IPS-20b (cell line): ENCODE results near the gene SETD5.

Experiments
- H3K27ac ChIP-seq: one replicate; pipeline ENCODE4 v1.5.1; 2013; ENCODE audit warnings: low read length
- H3K27me3 ChIP-seq: 2 replicates; pipeline ENCODE4 v1.6.1; 2013; ENCODE audit warnings: mild to moderate bottlenecking, low read length, inconsistent platforms; ENCODE audit not compliant: insufficient read depth
- H3K36me3 ChIP-seq: 2 replicates; pipeline ENCODE4 v1.6.1; 2013; ENCODE audit warnings: low read depth, mild to moderate bottlenecking, inconsistent platforms, low read length, moderate library complexity; ENCODE audit not compliant: insufficient read depth
- H3K4me1 ChIP-seq: 2 replicates; pipeline ENCODE4 v1.6.1; 2013; ENCODE audit warnings: mild to moderate bottlenecking, control low read depth, inconsistent platforms, low read length, moderate library complexity; ENCODE audit not compliant: insufficient read depth
- H3K4me3 ChIP-seq: 2 replicates; pipeline ENCODE4 v1.5.1; 2013; ENCODE audit warnings: mild to moderate bottlenecking, low read length, inconsistent platforms
- H3K9ac ChIP-seq: 2 replicates; pipeline ENCODE4 v1.6.1; 2013; ENCODE audit warnings: low read depth, mild to moderate bottlenecking, inconsistent platforms, low read length, moderate library complexity
- H3K9me3 ChIP-seq: 2 replicates; pipeline ENCODE4 v1.6.1; 2013; ENCODE audit warnings: mild to moderate bottlenecking, low read depth, low read length, inconsistent platforms; ENCODE audit not compliant: insufficient read depth

SETD5 gene

GRCh38 chr3:9450991-9451390, 53.6 kb downstream of the SETD5 start:
- Histone ChIP-seq H3K9ac (no peak overlapping the region), H3K4me3 (no peak overlapping the region), H3K36me3 (peaks cover 100% of the 10 kb centered on the region), H3K27me3 (no peaks in the 10 kb centered on the region), H3K4me1 (no peaks in the 10 kb centered on the region), H3K9me3 (no peaks in the 10 kb centered on the region), H3K27ac (no peak overlapping the region)

GRCh38 chr3:9452417-9452816, 55.0 kb downstream of the SETD5 start:
- Histone ChIP-seq H3K9ac (no peak overlapping the region), H3K9me3 (no peaks in the 10 kb centered on the region), H3K27ac (no peak overlapping the region), H3K27me3 (no peaks in the 10 kb centered on the region), H3K36me3 (peaks cover 98% of the 10 kb centered on the region), H3K4me3 (no peak overlapping the region), H3K4me1 (no peaks in the 10 kb centered on the region)

GRCh38 chr3:9455596-9456131, 58.2 kb downstream of the SETD5 start:
- Histone ChIP-seq H3K36me3 (peaks cover 98% of the 10 kb centered on the region), H3K9ac (no peak overlapping the region), H3K27me3 (no peaks in the 10 kb centered on the region), H3K4me3 (no peak overlapping the region), H3K9me3 (no peaks in the 10 kb centered on the region), H3K27ac (no peak overlapping the region), H3K4me1 (no peaks in the 10 kb centered on the region)

GRCh38 chr3:9467451-9467850, 70.0 kb downstream of the SETD5 start:
- Histone ChIP-seq H3K4me3 (no peak overlapping the region), H3K4me1 (no peaks in the 10 kb centered on the region), H3K36me3 (peaks cover 100% of the 10 kb centered on the region), H3K9ac (no peak overlapping the region), H3K9me3 (no peaks in the 10 kb centered on the region), H3K27me3 (no peaks in the 10 kb centered on the region), H3K27ac (no peak overlapping the region)

- Histone ChIP-seq H3K4me1 (no peaks in the 10 kb centered on the region), H3K36me3 (peaks cover 100% of the 10 kb centered on the region), H3K27me3 (no peaks in the 10 kb centered on the region), H3K4me3 (no peak overlapping the region), H3K9ac (no peak overlapping the region), H3K9me3 (no peaks in the 10 kb centered on the region), H3K27ac (no peak overlapping the region)
These were observed 71.0 kb downstream of the SETD5 start for GRCh38 chr3:9468460-9468859.

- Histone ChIP-seq H3K27me3 (no peaks in the 10 kb centered on the region), H3K27ac (no peak overlapping the region), H3K4me3 (no peak overlapping the region), H3K9ac (no peak overlapping the region), H3K4me1 (no peaks in the 10 kb centered on the region), H3K36me3 (peaks cover 100% of the 10 kb centered on the region), H3K9me3 (no peaks in the 10 kb centered on the region)
These were observed 72.6 kb downstream of the SETD5 start for GRCh38 chr3:9469986-9470385.

GRCh38 chr3:9473496-9474065, 76.2 kb downstream of the SETD5 start:
- no peaks in the 10 kb centered on the region for H3K9me3 ChIP-seq
- H3K27me3 ChIP-seq = no peaks in the 10 kb centered on the region
- no peak overlapping the region for H3K9ac ChIP-seq
- H3K36me3 ChIP-seq = peaks cover 98% of the 10 kb centered on the region
- H3K4me1 ChIP-seq = no peaks in the 10 kb centered on the region
- H3K27ac ChIP-seq = no peak overlapping the region
- H3K4me3 ChIP-seq = no peak overlapping the region

GRCh38 chr3:9474482-9474881, 77.1 kb downstream of the SETD5 start:
- H3K9ac ChIP-seq = no peak overlapping the region
- H3K4me1 ChIP-seq = no peaks in the 10 kb centered on the region
- peaks cover 98% of the 10 kb centered on the region for H3K36me3 ChIP-seq
- H3K4me3 ChIP-seq = no peak overlapping the region
- H3K9me3 ChIP-seq = no peaks in the 10 kb centered on the region
- H3K27ac ChIP-seq = no peak overlapping the region
- no peaks in the 10 kb centered on the region for H3K27me3 ChIP-seq

GRCh38 chr3:9476935-9477334, 79.5 kb downstream of the SETD5 start:
- no peaks in the 10 kb centered on the region for H3K27me3 ChIP-seq
- peaks cover 96% of the 10 kb centered on the region for H3K36me3 ChIP-seq

GRCh38 chr3:9480265-9480664, 82.8 kb downstream of the SETD5 start:
- Histone ChIP-seq H3K27ac (no peak overlapping the region), H3K36me3 (peaks cover 62% of the 10 kb centered on the region), H3K4me1 (no peaks in the 10 kb centered on the region), H3K27me3 (no peaks in the 10 kb centered on the region), H3K9me3 (no peaks in the 10 kb centered on the region), H3K4me3 (no peak overlapping the region), H3K9ac (no peak overlapping the region)

More at GRCh38 chr3:9476935-9477334, 79.5 kb downstream of the SETD5 start:
- H3K27ac ChIP-seq = no peak overlapping the region
- no peaks in the 10 kb centered on the region for H3K4me1 ChIP-seq
- no peak overlapping the region for H3K9ac ChIP-seq
- no peak overlapping the region for H3K4me3 ChIP-seq
- H3K9me3 ChIP-seq = no peaks in the 10 kb centered on the region

- no peak overlapping the region for H3K9ac ChIP-seq
- no peak overlapping the region for H3K27ac ChIP-seq
- peaks cover 14% of the 10 kb centered on the region for H3K36me3 ChIP-seq
- no peaks in the 10 kb centered on the region for H3K4me1 ChIP-seq
- no peaks in the 10 kb centered on the region for H3K9me3 ChIP-seq
- H3K4me3 ChIP-seq = no peak overlapping the region
- H3K27me3 ChIP-seq = no peaks in the 10 kb centered on the region
These were observed 87.8 kb downstream of the SETD5 start for GRCh38 chr3:9485248-9485647.

GRCh38 chr3:9491506-9491905, 94.1 kb downstream of the SETD5 start:
- Histone ChIP-seq H3K9me3 (no peaks in the 10 kb centered on the region), H3K4me1 (no peaks in the 10 kb centered on the region), H3K9ac (no peak overlapping the region), H3K27ac (no peak overlapping the region), H3K4me3 (no peak overlapping the region), H3K36me3 (no peaks in the 10 kb centered on the region), H3K27me3 (peaks cover 44% of the 10 kb centered on the region)
